Stimulated activated effector memory CD8-positive, alpha-beta T cell treated with anti-CD3 and anti-CD28 coated beads, Interleukin-12 subunit alpha, Interleukin-12 subunit beta, amount 100 ng/mL, for 72 hours (primary cell): ENCODE measurements around the gene RSPO1.
A peak's percentile ranks its signal among the peaks of the same experiment; 100 is the strongest.

Source experiments
- ATAC-seq: fragments of 150-1000 bp; cut with Tn5 transposase; 2 replicates; pipeline ENCODE4 v1.10.0; 2021
- DNase-seq, 2 donors: peaks; one replicate each; pipeline ENCODE4 v3.0.0; 2021 to 2022; ENCODE audit warnings: low spot score in 2 of 2
- H3K27ac Mint-ChIP-seq: one replicate; pipeline ENCODE4 v1.8.0; 2022; ENCODE audit warnings: mild to moderate bottlenecking, mixed read lengths
- H3K36me3 Mint-ChIP-seq: one replicate; pipeline ENCODE4 v1.8.0; 2022; ENCODE audit warnings: mild to moderate bottlenecking, mixed read lengths
- H3K4me1 Mint-ChIP-seq: one replicate; pipeline ENCODE4 v1.8.0; 2022; ENCODE audit warnings: mixed read lengths
- H3K4me3 Mint-ChIP-seq: one replicate; pipeline ENCODE4 v1.8.0; 2022; ENCODE audit warnings: mild to moderate bottlenecking, mixed read lengths
- H3K9me3 Mint-ChIP-seq: one replicate; pipeline ENCODE4 v1.8.0; 2022; ENCODE audit warnings: mixed read lengths

RSPO1 gene

DNA sequence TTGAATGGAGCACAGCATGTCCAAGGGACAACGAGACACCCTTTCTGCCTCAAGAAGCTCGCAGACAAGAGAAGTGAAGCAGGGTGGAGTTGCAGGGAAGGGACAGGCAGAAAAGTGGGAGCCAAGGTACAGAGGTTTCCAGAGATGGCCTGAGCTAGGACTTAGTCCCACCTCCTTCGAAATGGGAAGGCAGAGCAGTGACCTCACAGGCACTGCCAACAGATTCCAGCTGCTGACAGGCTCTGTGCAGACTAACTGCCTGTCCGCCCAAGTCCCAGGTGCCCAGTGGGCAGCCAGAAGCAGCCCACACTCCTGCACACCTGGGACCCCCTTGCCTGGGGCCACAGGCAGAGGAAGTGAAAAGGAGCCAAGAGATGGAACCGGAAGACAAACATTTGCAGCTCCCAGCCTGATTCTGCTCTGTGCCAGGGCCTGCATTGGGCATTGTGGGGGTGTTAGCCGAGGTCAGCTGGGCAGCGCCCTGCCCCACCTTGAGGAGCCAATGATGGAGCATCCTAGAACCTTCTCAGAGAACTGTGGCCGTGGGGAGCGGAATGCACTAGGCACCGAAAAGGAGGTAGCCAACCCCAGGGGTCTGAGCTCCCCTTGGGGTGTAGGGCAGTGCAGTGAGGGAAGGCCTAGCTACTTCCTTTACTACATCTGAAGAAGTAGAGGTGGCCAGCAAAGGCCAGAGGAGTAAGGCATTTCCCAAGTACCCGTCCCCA, 27.5 kb upstream of the RSPO1 start:
- no peak overlapping the region for H3K27ac Mint-ChIP-seq
- DNase-seq (no peak), ATAC-seq (no peak)
- H3K9me3 Mint-ChIP-seq = no peaks in the 10 kb centered on the region
- H3K4me1 Mint-ChIP-seq = no peaks in the 10 kb centered on the region
- H3K4me3 Mint-ChIP-seq = no peak overlapping the region
- H3K36me3 Mint-ChIP-seq = no peaks in the 10 kb centered on the region

DNA sequence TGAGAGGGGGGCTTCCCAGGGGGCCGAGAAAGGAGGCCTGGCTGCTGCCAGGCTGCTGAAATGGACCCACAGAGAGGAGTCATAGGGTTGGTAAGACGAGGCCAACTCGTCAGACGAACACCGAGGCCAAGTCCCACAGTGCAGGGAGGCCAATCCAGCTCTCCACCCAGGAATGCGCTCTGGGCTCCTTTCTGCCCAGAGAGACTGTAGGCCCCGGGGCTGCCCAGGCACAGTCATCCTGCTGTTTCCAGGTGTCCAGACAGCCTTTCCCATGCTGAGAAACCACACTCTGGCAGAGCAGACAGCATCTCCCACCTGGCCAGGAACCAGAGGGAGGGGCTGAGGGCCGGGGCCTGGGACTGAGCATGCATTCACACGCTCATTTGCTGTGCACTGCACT, 26.7 kb upstream of the RSPO1 start:
- Mint-ChIP-seq H3K4me1 (no peaks in the 10 kb centered on the region), H3K36me3 (no peaks in the 10 kb centered on the region), H3K9me3 (no peaks in the 10 kb centered on the region), H3K27ac (no peak overlapping the region), H3K4me3 (no peak overlapping the region)
- ATAC-seq (no peak), DNase-seq (no peak)

DNA sequence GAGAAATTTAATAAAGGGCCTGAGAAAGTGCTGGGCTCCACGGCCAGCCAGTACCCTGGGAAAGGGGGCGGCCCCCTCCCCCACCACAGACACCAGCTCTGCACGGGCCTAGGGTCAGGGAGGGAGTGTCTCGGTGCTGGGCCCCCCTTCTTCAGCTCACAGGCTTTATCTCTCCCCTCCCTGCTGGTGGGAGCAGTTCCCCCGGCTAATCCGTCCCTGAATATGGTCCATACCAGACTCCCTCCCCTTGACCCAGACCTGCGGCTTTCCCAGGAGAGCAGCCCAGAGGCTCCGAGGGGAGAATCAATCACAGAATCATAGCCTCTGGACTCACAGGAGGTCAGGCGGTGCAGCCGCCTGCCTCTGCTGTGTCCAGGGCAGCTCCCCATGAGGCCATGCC, 26.0 kb upstream of the RSPO1 start:
- Mint-ChIP-seq H3K4me1 (no peaks in the 10 kb centered on the region), H3K4me3 (no peak overlapping the region), H3K27ac (no peak overlapping the region), H3K9me3 (no peaks in the 10 kb centered on the region), H3K36me3 (no peaks in the 10 kb centered on the region)
- DNase-seq (no peak), ATAC-seq (no peak)

DNA sequence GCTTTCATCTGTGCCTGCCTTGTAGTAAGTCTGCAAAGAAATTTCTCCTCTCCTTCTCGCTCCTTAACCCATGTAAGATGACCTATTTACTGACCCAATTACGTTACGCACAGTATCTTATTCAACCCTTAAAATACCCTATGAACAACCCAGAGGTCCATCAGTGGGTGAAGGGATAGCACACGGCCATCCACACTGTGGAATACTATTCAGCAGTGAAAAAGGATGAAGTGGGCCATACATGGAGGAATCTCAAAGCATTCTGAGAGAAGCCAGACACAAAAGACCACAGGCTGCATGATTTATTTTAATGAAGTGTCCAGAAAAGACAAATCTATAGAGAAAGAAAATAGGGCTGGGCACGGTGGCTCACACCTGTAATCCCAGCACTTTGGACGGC, 23.8 kb upstream of the RSPO1 start:
- Mint-ChIP-seq H3K36me3 (no peaks in the 10 kb centered on the region), H3K9me3 (no peaks in the 10 kb centered on the region), H3K4me1 (no peaks in the 10 kb centered on the region), H3K4me3 (no peak overlapping the region), H3K27ac (no peak overlapping the region)
- ATAC-seq (no peak), DNase-seq (no peak)

DNA sequence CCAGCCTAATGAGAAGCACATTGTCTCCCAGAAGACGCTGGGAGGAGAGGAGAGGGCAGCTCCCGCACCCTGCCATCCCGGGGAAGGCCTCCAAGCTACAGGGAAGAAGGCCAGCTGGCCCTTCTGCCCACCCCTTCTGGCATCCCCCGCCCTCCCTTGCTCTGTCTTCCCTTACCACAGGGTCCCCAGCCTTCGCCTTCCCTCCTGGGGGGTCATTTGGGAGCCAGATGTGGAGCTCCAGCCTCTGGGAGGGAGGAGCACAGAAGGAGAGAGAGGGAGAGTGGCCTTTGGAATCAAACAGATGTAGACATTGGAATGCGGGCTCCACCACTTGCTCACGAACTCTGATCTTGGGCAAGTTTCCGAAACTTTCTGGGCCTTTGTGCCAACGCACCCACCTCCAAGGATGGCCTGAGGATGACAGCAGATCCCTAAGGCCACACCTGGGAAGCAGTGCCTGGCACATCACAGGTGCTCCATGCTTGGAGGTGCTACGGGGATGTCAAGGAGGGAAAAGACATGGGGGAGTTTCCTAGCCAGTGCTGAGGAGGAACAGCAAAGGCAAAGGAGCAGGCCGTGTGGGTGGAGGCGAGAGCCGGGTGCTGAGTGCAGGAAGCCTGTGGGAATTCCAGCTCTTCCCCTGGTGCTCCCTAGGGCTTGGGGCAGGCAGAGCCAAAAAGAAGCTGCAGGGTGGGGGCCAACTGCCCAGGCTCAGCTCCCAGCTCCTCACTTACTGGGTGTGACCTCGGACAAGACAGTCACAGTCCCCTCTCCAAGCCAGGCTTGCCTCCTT, 23.1 kb upstream of the RSPO1 start:
- Mint-ChIP-seq H3K9me3 (no peaks in the 10 kb centered on the region), H3K4me3 (no peak overlapping the region), H3K36me3 (no peaks in the 10 kb centered on the region), H3K4me1 (no peaks in the 10 kb centered on the region), H3K27ac (no peak overlapping the region)
- ATAC-seq (no peak), DNase-seq (no peak)

DNA sequence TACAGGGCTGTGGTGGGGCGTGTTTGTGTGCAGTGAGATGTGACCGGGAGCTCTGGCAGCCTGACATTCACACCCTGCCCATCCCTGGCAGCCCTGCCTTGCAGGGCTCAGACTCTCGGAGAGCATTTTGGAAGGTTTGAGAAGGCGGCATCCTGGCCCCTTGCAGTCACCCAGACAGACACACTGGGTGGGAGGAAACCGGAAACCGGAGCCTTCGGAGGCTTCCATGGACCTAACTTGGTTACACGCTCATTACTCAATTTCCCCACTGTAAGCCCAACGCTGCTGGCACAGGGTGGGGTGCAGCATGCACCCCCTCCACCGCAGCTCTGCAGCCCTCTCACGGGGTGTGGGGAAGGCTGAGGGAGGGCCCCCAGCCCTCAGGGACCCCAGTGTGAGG, 22.2 kb upstream of the RSPO1 start:
- Mint-ChIP-seq H3K4me3 (no peak overlapping the region), H3K36me3 (no peaks in the 10 kb centered on the region), H3K9me3 (no peaks in the 10 kb centered on the region), H3K27ac (no peak overlapping the region), H3K4me1 (no peaks in the 10 kb centered on the region)
- no peak for ATAC-seq
- DNase-seq = no peak

DNA sequence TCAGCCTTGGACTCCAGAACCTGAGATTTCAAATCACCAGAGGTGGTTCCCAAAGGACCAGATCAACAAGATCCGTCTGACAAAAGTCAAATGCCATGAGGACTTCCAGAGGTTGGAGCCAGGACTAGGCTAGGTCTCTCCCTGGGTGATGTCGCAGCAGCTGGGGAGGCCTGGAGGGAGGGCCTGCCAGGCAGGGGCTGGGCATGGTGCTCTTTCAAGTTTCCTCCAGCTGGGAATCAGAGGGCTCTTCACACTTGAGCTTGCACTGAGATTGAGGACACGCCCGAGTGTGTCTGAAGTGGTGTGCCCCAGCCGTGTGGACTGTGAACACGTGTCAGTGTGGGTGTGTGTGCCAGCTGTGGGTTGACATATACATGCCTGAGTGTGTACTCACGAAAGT, 21.3 kb upstream of the RSPO1 start:
- H3K4me3 Mint-ChIP-seq = no peak overlapping the region
- no peaks in the 10 kb centered on the region for H3K36me3 Mint-ChIP-seq
- ATAC-seq = no peak

DNA sequence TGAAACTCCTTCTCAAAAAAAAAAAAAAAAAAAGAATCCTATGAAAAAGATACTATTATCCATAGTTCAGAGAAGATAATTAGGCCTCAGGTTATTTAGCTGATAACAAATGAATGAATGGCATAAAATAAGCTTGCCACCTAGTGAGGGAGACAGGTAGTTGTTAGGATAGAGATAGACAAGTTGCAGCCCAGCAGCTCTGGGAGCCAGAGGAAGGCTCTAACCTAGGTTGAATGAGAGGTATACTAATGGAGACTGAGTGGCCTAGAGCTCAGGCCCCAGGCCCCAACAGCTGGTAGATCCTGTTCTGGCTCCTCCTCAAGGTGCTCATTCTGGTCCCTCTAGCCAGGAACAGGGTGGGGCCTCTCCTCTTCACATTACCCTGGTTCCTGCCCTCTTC, 20.6 kb upstream of the RSPO1 start:
- Mint-ChIP-seq H3K4me3 (no peak overlapping the region), H3K9me3 (no peaks in the 10 kb centered on the region), H3K36me3 (no peaks in the 10 kb centered on the region), H3K27ac (no peak overlapping the region), H3K4me1 (no peaks in the 10 kb centered on the region)
- no peak for ATAC-seq
- no peak for DNase-seq

More for the DNA sequence above, 21.3 kb upstream of the RSPO1 start:
- Mint-ChIP-seq H3K27ac (no peak overlapping the region), H3K4me1 (no peaks in the 10 kb centered on the region), H3K9me3 (no peaks in the 10 kb centered on the region)
- no peak for DNase-seq

DNA sequence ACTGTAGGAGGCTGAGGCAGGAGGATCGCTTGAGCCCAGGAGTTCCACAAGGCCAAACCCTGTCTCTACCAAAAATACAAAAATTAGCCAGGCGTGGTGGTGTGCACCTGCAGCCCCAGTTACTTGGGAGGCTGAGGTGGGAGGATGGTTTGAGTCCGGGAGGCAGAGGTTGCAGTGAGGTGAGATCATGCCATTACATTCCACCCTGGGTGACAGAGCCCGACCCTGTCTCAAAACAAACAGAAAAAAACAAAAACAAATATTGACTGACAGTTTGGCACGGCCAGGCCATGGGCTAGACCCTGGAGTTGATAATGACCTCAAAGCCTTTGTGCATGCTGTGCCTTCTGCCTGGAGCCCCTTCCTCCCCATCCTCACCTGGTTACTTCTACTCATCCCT, 19.2 kb upstream of the RSPO1 start:
- no peak for ATAC-seq
- Mint-ChIP-seq H3K36me3 (no peaks in the 10 kb centered on the region), H3K4me1 (no peaks in the 10 kb centered on the region), H3K27ac (no peak overlapping the region), H3K4me3 (no peak overlapping the region), H3K9me3 (no peaks in the 10 kb centered on the region)
- no peak for DNase-seq

DNA sequence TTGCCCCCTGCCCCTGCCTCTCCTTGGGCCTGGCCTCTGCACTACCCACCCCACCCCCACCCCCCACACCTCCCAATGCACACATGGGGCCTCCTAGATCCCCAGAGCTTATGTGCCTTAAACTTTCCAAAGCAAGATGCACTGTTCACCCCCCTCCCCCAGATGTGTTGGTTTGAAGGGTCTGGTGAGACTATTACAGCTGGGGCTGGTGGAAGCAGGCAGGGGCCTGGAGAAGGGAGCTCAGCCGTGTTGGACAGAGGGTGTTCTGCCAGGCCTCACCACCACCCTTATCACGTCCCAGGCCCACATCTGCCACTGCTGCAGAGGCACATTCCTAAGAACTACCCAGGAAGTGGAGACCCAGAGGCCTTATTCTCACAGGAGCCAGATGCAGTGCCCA, 18.3 kb upstream of the RSPO1 start:
- Mint-ChIP-seq H3K4me3 (no peak overlapping the region), H3K36me3 (no peaks in the 10 kb centered on the region), H3K4me1 (no peaks in the 10 kb centered on the region), H3K9me3 (no peaks in the 10 kb centered on the region), H3K27ac (no peak overlapping the region)
- ATAC-seq (no peak), DNase-seq (no peak)

DNA sequence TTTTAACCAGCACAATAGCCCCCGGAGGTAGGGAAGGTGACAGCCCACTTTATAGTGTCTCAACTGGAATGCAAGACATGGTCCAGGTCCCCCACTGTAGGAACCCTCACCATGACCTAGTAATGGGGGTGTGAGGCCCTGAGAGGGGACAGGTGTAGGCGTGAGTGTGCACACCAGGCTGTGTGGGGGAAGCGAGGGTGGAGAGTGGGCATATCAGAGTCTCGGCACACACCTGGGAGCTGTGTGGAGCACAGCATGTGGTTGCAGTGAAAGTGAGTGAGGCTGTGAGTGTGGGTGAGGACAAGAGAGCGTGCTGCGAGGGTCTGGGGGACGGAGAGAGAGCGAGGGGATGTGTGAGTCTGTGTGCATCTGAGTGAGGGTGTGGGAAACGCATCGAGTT, 17.1 kb upstream of the RSPO1 start:
- Mint-ChIP-seq H3K36me3 (no peaks in the 10 kb centered on the region), H3K9me3 (no peaks in the 10 kb centered on the region), H3K4me3 (no peak overlapping the region), H3K27ac (no peak overlapping the region), H3K4me1 (no peaks in the 10 kb centered on the region)
- no peak for DNase-seq
- no peak for ATAC-seq

DNA sequence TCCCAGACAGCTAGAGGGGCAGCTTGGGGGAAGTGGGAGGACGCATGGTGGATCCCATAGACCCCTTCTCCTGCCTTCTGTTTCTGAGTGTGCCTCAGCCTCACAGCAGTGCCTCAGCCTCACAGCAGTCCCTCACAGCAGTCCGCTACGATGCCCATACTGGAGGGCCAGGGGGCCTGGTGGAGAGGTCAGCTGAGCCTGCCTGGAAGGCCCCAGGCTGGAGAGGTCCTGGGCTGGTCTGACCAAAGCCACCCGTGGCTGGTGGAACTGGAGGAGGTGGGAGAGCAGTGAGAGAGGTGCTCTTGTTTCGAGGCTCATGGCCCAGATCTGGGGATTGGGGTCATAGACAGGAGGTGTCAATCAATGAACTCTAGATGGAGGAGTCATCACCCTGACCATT, 16.0 kb upstream of the RSPO1 start:
- Mint-ChIP-seq H3K4me3 (no peak overlapping the region), H3K9me3 (no peaks in the 10 kb centered on the region), H3K27ac (no peak overlapping the region), H3K36me3 (no peaks in the 10 kb centered on the region), H3K4me1 (no peaks in the 10 kb centered on the region)
- no peak for DNase-seq
- peak; percentile 15 for ATAC-seq

DNA sequence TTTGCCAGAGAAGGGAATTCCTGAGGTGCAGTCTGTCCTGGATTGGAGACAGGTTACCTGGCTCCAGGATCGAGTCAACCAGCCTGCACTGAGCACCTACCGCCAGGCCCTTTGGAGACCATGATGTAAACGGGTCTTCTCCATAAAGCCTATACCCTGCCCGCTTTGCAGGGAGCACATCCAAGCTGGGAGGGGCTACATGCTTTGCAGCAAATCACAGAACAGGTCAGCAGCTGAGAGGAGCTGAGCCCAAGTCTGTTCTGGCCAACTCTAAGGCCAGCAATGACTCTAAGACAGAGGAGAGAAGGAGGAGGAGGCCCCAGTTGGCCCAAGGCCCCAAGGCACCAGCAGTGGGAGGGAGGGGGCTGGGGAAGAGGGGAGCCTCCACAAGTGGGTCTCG, 15.5 kb upstream of the RSPO1 start:
- no peak for DNase-seq
- Mint-ChIP-seq H3K4me3 (no peak overlapping the region), H3K36me3 (no peaks in the 10 kb centered on the region), H3K27ac (no peak overlapping the region), H3K9me3 (no peaks in the 10 kb centered on the region), H3K4me1 (no peaks in the 10 kb centered on the region)
- no peak for ATAC-seq

DNA sequence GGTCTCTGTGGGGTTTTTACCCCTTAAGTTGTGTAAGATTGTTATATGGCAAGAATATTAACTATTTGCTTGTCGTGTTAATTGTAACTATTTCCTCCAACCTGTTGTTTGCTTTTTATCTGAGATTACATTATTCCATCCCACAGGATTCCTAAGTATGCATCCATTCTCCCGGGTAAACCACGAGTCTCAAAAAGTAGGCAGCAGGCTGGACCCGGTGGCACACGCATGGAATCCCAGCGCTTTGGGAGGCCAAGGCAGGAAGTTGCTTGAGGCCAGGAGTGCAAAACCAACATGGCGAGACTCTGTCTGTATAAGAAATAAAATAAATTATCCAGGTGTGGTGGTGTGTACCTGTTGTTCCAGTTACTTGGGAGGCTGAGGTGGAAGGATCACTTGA, 12.6 kb upstream of the RSPO1 start:
- no peaks in the 10 kb centered on the region for H3K36me3 Mint-ChIP-seq
- H3K9me3 Mint-ChIP-seq = no peaks in the 10 kb centered on the region
- no peak for DNase-seq
- no peak overlapping the region for H3K4me3 Mint-ChIP-seq
- H3K4me1 Mint-ChIP-seq = no peaks in the 10 kb centered on the region
- H3K27ac Mint-ChIP-seq = no peak overlapping the region
- no peak for ATAC-seq

DNA sequence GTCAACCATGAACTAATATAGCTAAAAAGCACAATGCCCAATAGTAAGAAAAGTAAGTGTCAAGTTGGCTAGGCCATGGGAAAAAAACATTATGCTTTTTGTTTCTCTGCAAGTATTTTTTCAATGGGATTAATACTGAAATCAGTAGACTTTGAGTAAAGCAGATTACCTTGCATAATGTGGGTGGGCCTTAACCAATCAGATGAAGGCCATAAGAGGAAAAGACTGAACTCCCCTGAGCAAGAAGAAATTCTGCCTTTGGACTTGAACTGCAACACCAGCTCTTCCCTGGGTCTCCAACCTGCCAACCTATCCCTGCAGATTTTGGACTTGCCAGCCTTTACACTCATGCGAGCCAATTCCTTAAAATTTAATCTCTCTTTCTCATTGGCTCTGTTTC, 6.4 kb upstream of the RSPO1 start:
- ATAC-seq = no peak
- Mint-ChIP-seq H3K4me3 (no peak overlapping the region), H3K36me3 (no peaks in the 10 kb centered on the region), H3K4me1 (no peaks in the 10 kb centered on the region), H3K9me3 (no peaks in the 10 kb centered on the region), H3K27ac (no peak overlapping the region)
- no peak for DNase-seq

DNA sequence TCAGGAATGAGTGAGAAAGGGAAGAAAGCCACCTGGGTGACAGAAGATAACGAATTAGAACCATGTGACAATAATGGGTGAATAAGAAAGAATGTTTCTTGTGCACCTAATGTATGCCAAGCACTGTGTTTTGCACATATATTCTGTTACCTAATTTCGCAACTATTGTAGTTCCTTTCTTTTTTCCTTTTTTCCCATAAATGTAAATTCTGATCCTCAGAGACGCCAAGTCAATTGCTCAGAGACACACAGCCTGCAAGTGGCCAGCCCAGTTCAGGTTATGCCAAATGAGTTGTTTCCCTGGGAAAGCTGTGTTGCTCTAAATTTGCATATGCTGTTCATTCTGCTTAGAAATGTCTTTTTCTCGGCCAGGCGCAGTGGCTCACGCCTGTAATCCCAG, 1.7 kb upstream of the RSPO1 start:
- Mint-ChIP-seq H3K4me1 (peaks cover 17% of the 10 kb centered on the region), H3K27ac (no peak overlapping the region)

More for the DNA sequence above, 1.7 kb upstream of the RSPO1 start:
- no peaks in the 10 kb centered on the region for H3K36me3 Mint-ChIP-seq
- ATAC-seq = no peak
- no peak overlapping the region for H3K4me3 Mint-ChIP-seq
- no peaks in the 10 kb centered on the region for H3K9me3 Mint-ChIP-seq
- DNase-seq = no peak
